Measurements from ENCODE around the gene CDYL2. TPM values are rescaled to one million over a fixed set of nuclear protein-coding genes. Genes with fewer than 3 reads are reported as not detected.

Gene CDYL2
- total and polyA plus RNA-seq, 4 donors = 1.3 to 12.6 (median 3.7) TPM

DNA sequence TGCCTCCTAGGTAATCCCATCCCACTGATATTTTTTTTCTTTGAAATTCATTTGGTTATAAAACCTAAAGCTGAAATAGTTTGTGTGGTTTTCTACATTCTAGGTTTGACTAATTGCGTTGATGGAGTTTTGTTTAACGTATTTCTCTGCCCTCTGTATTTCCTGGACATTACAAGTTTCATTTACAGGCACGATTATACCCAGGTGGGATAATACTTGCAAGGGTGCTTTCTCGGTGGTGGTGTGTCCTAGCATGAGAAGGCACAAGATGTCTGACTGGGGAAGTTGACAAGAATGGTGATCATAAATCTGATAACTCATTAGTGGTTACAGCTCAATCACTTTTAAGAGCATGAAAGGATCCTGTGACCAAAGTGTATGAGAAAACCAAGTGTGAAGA, 218.6 kb downstream of the CDYL2 start:
- Histone ChIP-seq H3K4me1 (ENCODE audit: control insufficient read depth in 5 of 5, insufficient read depth in 5 of 5, low read length in 5 of 5) (no peaks in the 10 kb centered on the region), H3K27me3 (ENCODE audit: control insufficient read depth in 3 of 3, insufficient read depth in 3 of 3, low read length in 2 of 3) (no peaks in the 10 kb centered on the region), H3K9me3 (ENCODE audit: control insufficient read depth in 4 of 4, insufficient read depth in 3 of 4, low read length in 3 of 4) (no peaks in the 10 kb centered on the region), H3K9ac (ENCODE audit: insufficient read depth in 1 of 2, low read length in 2 of 2) (no peak overlapping the region), H3K36me3 (ENCODE audit: control insufficient read depth in 4 of 4, insufficient read depth in 4 of 4, low read length in 4 of 4) (no peaks in the 10 kb centered on the region), H3K4me3 (no peak overlapping the region), H3K27ac (ENCODE audit: low read depth in 1 of 2, low read length in 1 of 2) (no peak overlapping the region)
- DNase-seq (no peak), ATAC-seq (ENCODE audit: insufficient read depth, low FRiP score) (no peak)
- TF ChIP-seq, protein P1, sequence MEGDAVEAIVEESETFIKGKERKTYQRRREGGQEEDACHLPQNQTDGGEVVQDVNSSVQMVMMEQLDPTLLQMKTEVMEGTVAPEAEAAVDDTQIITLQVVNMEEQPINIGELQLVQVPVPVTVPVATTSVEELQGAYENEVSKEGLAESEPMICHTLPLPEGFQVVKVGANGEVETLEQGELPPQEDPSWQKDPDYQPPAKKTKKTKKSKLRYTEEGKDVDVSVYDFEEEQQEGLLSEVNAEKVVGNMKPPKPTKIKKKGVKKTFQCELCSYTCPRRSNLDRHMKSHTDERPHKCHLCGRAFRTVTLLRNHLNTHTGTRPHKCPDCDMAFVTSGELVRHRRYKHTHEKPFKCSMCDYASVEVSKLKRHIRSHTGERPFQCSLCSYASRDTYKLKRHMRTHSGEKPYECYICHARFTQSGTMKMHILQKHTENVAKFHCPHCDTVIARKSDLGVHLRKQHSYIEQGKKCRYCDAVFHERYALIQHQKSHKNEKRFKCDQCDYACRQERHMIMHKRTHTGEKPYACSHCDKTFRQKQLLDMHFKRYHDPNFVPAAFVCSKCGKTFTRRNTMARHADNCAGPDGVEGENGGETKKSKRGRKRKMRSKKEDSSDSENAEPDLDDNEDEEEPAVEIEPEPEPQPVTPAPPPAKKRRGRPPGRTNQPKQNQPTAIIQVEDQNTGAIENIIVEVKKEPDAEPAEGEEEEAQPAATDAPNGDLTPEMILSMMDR (IDR thresholded peaks at IDR 0.05; ENCODE audit: control extremely low read depth, extremely low read depth) = no peak
- 82 to 92% methylated on average over 4 of the region's 4 CpGs for WGBS, 2 donors

- H3K9me3 ChIP-seq (ENCODE audit: control insufficient read depth in 4 of 4, insufficient read depth in 3 of 4, low read length in 3 of 4) = no peaks in the 10 kb centered on the region
- H3K36me3 ChIP-seq (ENCODE audit: control insufficient read depth in 4 of 4, insufficient read depth in 4 of 4, low read length in 4 of 4) = no peaks in the 10 kb centered on the region
- DNase-seq = no peak
- no peaks in the 10 kb centered on the region for H3K4me1 ChIP-seq (ENCODE audit: control insufficient read depth in 5 of 5, insufficient read depth in 5 of 5, low read length in 5 of 5)
- 80 to 87% methylated on average over 3 of the region's 3 CpGs for WGBS, 2 donors
- no peak overlapping the region for H3K4me3 ChIP-seq
- TF ChIP-seq, protein P1 (IDR thresholded peaks at IDR 0.05; ENCODE audit: control extremely low read depth, extremely low read depth) = no peak
- no peak overlapping the region for H3K27ac ChIP-seq (ENCODE audit: low read depth in 1 of 2, low read length in 1 of 2)
- no peak for ATAC-seq (ENCODE audit: insufficient read depth, low FRiP score)
- no peak overlapping the region for H3K9ac ChIP-seq (ENCODE audit: insufficient read depth in 1 of 2, low read length in 2 of 2)
- H3K27me3 ChIP-seq (ENCODE audit: control insufficient read depth in 3 of 3, insufficient read depth in 3 of 3, low read length in 2 of 3) = no peaks in the 10 kb centered on the region
Observed at GRCh38 chr16:80583466-80583865, 220.9 kb downstream of the CDYL2 start.

DNA sequence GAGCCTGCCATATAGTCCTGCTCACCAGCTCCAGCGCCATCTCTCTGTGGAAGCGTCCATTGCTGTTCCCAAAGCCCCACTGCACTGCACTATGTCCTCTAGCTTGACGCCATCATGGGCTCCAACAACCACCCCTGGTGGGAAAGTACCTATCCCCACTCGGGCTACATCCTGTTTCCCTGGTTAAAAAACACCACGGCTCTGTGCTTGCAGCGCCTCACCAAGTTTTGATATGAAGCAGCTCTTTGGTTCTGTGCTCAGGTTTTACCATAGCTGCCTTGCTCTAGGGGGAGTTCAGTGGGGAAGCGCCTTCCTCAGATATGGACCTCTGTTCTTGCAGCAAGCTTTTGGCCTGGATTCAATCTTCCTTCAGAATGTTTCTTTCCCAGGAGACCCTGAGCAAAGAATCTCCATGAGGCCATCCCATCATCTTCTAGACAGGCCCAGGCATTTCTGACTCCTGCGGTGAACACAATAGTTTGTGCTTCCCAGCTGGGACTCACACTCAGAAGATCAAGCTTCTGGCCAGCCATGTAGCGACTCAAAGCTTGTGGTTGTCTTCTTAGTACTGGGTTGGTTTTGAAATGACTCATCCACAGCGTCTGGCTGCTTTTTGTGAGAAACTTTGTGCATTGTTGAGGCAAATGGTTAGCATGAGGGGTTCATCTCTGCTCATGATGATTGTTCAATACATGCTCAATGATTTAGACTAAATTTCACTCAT, 224.1 kb downstream of the CDYL2 start:
- Histone ChIP-seq H3K27ac (ENCODE audit: low read depth in 1 of 2, low read length in 1 of 2) (no peak overlapping the region), H3K27me3 (ENCODE audit: control insufficient read depth in 3 of 3, insufficient read depth in 3 of 3, low read length in 2 of 3) (no peaks in the 10 kb centered on the region), H3K4me1 (ENCODE audit: control insufficient read depth in 5 of 5, insufficient read depth in 5 of 5, low read length in 5 of 5) (no peaks in the 10 kb centered on the region), H3K36me3 (ENCODE audit: control insufficient read depth in 4 of 4, insufficient read depth in 4 of 4, low read length in 4 of 4) (no peaks in the 10 kb centered on the region), H3K9ac (ENCODE audit: insufficient read depth in 1 of 2, low read length in 2 of 2) (no peak overlapping the region), H3K4me3 (no peak overlapping the region), H3K9me3 (ENCODE audit: control insufficient read depth in 4 of 4, insufficient read depth in 3 of 4, low read length in 3 of 4) (no peaks in the 10 kb centered on the region)
- TF ChIP-seq, protein P1 (IDR thresholded peaks at IDR 0.05; ENCODE audit: control extremely low read depth, extremely low read depth) = no peak
- 81 to 92% methylated on average over 10 of the region's 10 CpGs for WGBS, 2 donors
- DNase-seq (no peak), ATAC-seq (ENCODE audit: insufficient read depth, low FRiP score) (no peak)

Measured in lung (tissue), 12 donors.